GM12801 (cell line): ENCODE data around the gene FRAS1.

ENCODE experiments used
- CTCF ChIP-seq: IDR thresholded peaks from one replicate; pipeline ENCODE4 v1.5.1; 2011; ENCODE audit warnings: control low read depth; ENCODE audit not compliant: insufficient read length; ENCODE audit errors: extremely low read depth

FRAS1 gene

DNA sequence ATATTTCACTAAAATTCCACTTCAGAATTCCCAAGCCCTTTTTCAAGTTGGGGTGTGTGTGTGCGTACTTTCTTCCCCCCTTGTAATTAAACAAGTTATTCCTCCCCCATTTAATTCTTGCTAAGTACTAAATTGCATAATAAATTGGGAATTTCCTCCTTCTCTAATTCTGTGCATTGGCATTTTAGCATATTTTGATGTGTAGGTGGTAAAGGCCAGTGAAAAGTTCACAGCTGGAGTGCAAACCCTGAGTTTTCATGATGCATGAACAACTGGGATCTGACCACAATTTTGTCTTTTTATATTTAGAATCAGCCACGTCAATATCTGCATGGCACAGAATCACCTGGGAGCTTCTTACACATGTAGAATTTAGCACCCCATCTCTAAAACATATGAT lies 513.0 kb downstream of the FRAS1 start:
- TF ChIP-seq CTCF, result no peak

- TF ChIP-seq CTCF, result no peak
Observed at GRCh38 chr4:78571804-78572203, 514.7 kb downstream of the FRAS1 start.

GRCh38 chr4:78578674-78579425 lies 521.7 kb downstream of the FRAS1 start:
- TF ChIP-seq CTCF, result no peak

- TF ChIP-seq CTCF, result no peak
Observed at GRCh38 chr4:78581618-78582017, 524.5 kb downstream of the FRAS1 start.

DNA sequence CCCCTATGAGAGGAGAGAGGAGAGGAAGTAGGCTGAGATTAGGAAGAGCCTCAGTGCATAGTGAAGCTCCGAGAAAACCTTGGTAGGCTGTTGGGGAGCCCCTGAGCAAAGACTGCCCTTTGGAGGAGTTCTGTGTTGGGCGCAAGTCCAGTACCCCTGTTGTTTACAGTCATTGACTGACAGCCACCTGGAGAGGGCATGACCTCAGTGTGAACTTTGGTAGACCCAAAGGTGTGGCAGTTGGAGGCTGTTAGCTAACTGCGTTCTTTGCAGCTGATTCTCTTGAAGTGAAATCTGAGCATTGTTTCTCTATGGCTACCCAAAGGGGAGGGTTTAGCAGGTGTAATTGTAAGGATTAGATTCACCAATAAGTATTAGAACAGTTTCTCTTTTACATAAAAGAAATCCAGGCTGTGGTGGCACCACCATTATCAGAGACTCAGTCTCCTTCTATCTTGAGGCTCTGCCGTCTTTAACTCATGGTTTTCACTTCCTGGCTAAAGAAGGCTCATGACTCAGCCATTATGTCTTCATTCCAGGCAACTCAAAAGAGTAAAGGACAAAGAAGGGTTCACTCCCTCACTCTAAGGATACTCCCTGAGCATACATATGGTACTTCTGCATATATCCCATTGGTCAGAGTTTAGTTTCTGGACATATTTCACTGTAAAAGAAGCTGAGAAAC lies 527.9 kb downstream of the FRAS1 start:
- TF ChIP-seq CTCF, result no peak

DNA sequence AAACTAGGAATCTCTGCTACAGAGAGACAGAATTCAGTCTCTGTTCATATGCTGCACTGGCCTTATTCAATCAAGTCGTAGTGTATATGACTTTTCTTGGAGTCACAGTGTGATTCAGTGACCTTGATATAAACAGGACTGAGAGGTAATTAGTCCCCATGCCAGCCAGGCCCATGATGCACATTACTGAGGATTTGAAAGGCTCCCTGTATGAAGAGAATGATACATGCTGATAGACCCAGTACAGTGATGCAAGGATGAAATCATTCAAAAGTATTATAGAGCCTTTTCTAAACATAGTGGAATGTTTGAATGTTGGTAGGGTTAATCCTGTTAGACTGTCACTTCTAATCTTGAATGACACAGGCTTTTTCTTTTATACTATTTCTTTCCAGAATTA lies 528.5 kb downstream of the FRAS1 start:
- no peak for TF ChIP-seq CTCF

DNA sequence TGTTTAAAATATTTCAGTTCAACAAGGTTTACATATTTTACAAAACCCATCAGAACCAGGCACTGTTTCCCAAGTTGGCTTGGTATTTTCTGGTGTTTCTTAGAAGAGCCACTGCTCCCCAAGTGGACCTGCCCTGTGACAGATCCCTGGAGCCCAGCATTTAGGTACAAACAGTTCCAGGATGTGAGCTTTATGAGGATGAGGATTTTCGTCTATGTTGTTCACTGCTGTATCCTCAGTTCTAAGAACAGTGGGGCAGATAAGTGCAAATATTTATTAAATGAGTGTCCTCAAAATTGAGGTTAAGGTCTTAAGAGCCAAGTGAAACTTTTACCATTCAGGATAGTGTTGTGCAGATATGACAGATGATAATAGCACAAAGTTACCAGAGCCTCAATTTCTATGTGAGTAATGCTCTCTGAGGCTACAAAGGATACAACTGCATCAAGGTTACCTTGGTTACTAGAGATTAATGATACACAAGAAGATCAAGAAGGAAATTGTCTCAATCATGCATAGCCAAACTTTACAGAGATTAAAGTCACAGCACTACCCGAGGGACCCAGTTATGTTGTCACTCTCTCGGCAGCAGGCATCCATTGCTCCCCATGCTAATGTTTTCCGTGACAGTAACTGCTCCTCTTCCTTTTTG lies 531.9 kb downstream of the FRAS1 start:
- TF ChIP-seq CTCF, result no peak
